ENCODE results near the gene TMEM14B.

The TMEM14B gene

GRCh38 chr6:10792101-10792500 is 44.5 kb downstream of the TMEM14B start:
- no peak for TF ChIP-seq CTCF (IDR thresholded peaks at IDR 0.05)

- no peak for TF ChIP-seq CTCF (IDR thresholded peaks at IDR 0.05)
Measured at GRCh38 chr6:10793035-10793434, 45.4 kb downstream of the TMEM14B start.

- TF ChIP-seq CTCF (IDR thresholded peaks at IDR 0.05), result no peak
Measured at GRCh38 chr6:10793695-10794094, 46.1 kb downstream of the TMEM14B start.

- no peak for TF ChIP-seq CTCF (IDR thresholded peaks at IDR 0.05)
Measured at GRCh38 chr6:10794239-10794638, 46.6 kb downstream of the TMEM14B start.

- TF ChIP-seq CTCF (IDR thresholded peaks at IDR 0.05), result no peak
Measured at GRCh38 chr6:10800810-10801209, 53.2 kb downstream of the TMEM14B start.

- TF ChIP-seq CTCF (IDR thresholded peaks at IDR 0.05), result peak; percentile 97
Measured at GRCh38 chr6:10801224-10801848, 53.7 kb downstream of the TMEM14B start.
